Measurements from ENCODE around the gene REX1BD. TPM values are rescaled to one million over a fixed set of nuclear protein-coding genes. Genes with fewer than 3 reads are reported as not detected.

Gene REX1BD
- total and polyA plus RNA-seq, 8 donors, result 20.4 to 52.1 (median 34.1) TPM

- Histone ChIP-seq H3K4me3 (peak overlapping the region; percentile 19 to 28), H3K36me3 (no peaks in the 10 kb centered on the region), H3K27ac (no peak overlapping the region), H3K4me1 (peaks cover 22 to 37% of the 10 kb centered on the region in 2 donors), H3K9me3 (no peaks in the 10 kb centered on the region), H3K27me3 (peaks cover 71 to 99% of the 10 kb centered on the region in 2 donors)
- DNase-seq (no peak), ATAC-seq (no peak)
- intact Hi-C loops (cut with DNase I), result no loop called here
- TF ChIP-seq, protein P1, sequence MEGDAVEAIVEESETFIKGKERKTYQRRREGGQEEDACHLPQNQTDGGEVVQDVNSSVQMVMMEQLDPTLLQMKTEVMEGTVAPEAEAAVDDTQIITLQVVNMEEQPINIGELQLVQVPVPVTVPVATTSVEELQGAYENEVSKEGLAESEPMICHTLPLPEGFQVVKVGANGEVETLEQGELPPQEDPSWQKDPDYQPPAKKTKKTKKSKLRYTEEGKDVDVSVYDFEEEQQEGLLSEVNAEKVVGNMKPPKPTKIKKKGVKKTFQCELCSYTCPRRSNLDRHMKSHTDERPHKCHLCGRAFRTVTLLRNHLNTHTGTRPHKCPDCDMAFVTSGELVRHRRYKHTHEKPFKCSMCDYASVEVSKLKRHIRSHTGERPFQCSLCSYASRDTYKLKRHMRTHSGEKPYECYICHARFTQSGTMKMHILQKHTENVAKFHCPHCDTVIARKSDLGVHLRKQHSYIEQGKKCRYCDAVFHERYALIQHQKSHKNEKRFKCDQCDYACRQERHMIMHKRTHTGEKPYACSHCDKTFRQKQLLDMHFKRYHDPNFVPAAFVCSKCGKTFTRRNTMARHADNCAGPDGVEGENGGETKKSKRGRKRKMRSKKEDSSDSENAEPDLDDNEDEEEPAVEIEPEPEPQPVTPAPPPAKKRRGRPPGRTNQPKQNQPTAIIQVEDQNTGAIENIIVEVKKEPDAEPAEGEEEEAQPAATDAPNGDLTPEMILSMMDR (IDR thresholded peaks at IDR 0.05), result no peak
These were observed 23.6 kb downstream of the REX1BD start for GRCh38 chr19:18612051-18612771.

GRCh38 chr19:18612772-18613588, 24.4 kb downstream of the REX1BD start, which contains the start of gene TMEM59L:
Gene TMEM59L (plus strand): TSS chr19:18612870. CDS start chr19:18612959, 89 bp downstream.
- Histone ChIP-seq H3K4me1 (peaks cover 18 to 29% of the 10 kb centered on the region in 2 donors), H3K36me3 (no peaks in the 10 kb centered on the region), H3K4me3 (peak within 1 kb of the TSS; percentile 19 to 28), H3K27ac (no peak within 1 kb of the TSS), H3K27me3 (peaks cover 64 to 92% of the 10 kb centered on the region in 2 donors), H3K9me3 (no peaks in the 10 kb centered on the region)
- intact Hi-C loops (cut with DNase I), result no loop called here
- TF ChIP-seq, protein P1 (IDR thresholded peaks at IDR 0.05), result no peak
- peak; percentile 6 for ATAC-seq
- DNase-seq, result peak in 1 of 4 donors; percentile 83

GRCh38 chr19:18613589-18614234, 25.1 kb downstream of the REX1BD start:
- intact Hi-C loops (cut with DNase I), result no loop called here
- DNase-seq, result no peak
- no peak for ATAC-seq
- TF ChIP-seq, protein P1 (IDR thresholded peaks at IDR 0.05), result no peak
- Histone ChIP-seq H3K27me3 (peaks cover 58 to 85% of the 10 kb centered on the region in 2 donors), H3K27ac (no peak overlapping the region), H3K4me1 (peaks cover 18 to 28% of the 10 kb centered on the region in 2 donors), H3K4me3 (no peak overlapping the region), H3K36me3 (no peaks in the 10 kb centered on the region), H3K9me3 (no peaks in the 10 kb centered on the region)

DNA sequence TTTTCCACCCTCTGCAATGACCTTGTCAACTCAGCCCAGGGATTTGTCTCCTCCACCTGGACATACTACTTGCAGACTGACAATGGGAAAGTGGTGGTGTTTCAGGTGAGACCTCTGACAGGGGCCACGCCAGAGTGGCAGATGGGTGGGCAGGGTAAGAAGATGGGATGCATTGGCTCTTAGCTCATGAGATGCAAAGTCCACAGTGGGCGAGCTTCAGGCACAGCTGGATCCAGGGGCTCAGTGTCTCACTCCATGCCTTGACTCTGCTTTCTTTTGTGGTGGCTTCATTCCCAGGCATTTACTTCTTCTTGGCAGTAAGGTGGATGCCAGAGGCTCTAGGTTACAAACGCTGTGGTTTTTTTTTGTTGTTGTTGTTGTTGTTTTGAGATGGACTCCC, 27.4 kb downstream of the REX1BD start:
- no peak overlapping the region for H3K27ac ChIP-seq
- intact Hi-C loops (cut with DNase I), result no loop called here
- no peak for DNase-seq
- H3K36me3 ChIP-seq, result no peaks in the 10 kb centered on the region
- TF ChIP-seq, protein P1 (IDR thresholded peaks at IDR 0.05), result no peak
- H3K4me1 ChIP-seq, result peaks cover 9 to 21% of the 10 kb centered on the region in 2 donors
- no peak overlapping the region for H3K4me3 ChIP-seq
- H3K27me3 ChIP-seq, result peaks cover 35 to 62% of the 10 kb centered on the region in 2 donors
- no peak for ATAC-seq
- H3K9me3 ChIP-seq, result no peaks in the 10 kb centered on the region
